Measurements from ENCODE around the gene ARSG. TPM values are rescaled to one million over a fixed set of nuclear protein-coding genes. Genes with fewer than 3 reads are reported as not detected.
"Not testable (repeated sequence)": the region's sequence is repeated elsewhere in the genome, so short reads cannot be mapped to it uniquely, and the experiment has no call there.

Gene ARSG
- total and polyA plus RNA-seq, 2 donors (not counting 1 experiment from before 2014, with no cell fraction given) = 5.5 to 18.4 TPM

GRCh38 chr17:68375566-68375965 lies 84.3 kb downstream of the ARSG start:
- H3K4me3 Mint-ChIP-seq = no peak overlapping the region
- ATAC-seq (ENCODE audit: low read depth) (no peak), DNase-seq (no peak)
- no peaks in the 10 kb centered on the region for H3K9me3 ChIP-seq (ENCODE audit: control extremely low read depth in 1 of 3, control insufficient read depth in 2 of 3, insufficient read depth in 1 of 3, low read length in 2 of 3)
- H2AFZ ChIP-seq (ENCODE audit: insufficient read depth, low read depth, low read length, poor library complexity, severe bottlenecking) = no peak overlapping the region
- no peaks in the 10 kb centered on the region for H3K4me1 Mint-ChIP-seq
- H3K27ac ChIP-seq (ENCODE audit: low read length in 2 of 2) = no peak overlapping the region
- H3K79me2 ChIP-seq (ENCODE audit: control insufficient read depth, insufficient read depth, low read length) = no peaks in the 10 kb centered on the region
- intact Hi-C loops (cut with micrococcal nuclease) = no loop called here
- no peaks in the 10 kb centered on the region for H3K4me1 ChIP-seq (ENCODE audit: control insufficient read depth in 2 of 2, insufficient read depth in 2 of 2, low read length in 2 of 2)
- 95% methylated on average over 4 of the region's 8 CpGs for WGBS (ENCODE audit: insufficient coverage)
- no peak overlapping the region for H3K27ac Mint-ChIP-seq
- H3K4me2 ChIP-seq (replicated peaks; ENCODE audit: low read depth, low read length, poor library complexity, severe bottlenecking) = no peak overlapping the region
- TF ChIP-seq EZH2 (IDR thresholded peaks at IDR 0.05; ENCODE audit: borderline replicate concordance, insufficient read depth, low read depth, low read length, poor library complexity, severe bottlenecking) (no peak), CTCF (IDR thresholded peaks at IDR 0.05) (no peak)
- H3K36me3 ChIP-seq (replicated peaks in 1 of 2; ENCODE audit: control extremely low read depth in 1 of 2, control insufficient read depth in 1 of 2, extremely low read depth in 1 of 2, insufficient read depth in 2 of 2, low read length in 1 of 2) = no peaks in the 10 kb centered on the region
- no peaks in the 10 kb centered on the region for H3K9me3 Mint-ChIP-seq (ENCODE audit: insufficient read depth)
- POLR2A ChIA-PET = interaction anchor here (0.6 kb wide), 1 partner anchor 11 kb away, joined by 5 read pairs; no protein-coding TSS in a partner anchor
- peaks cover 7% of the 10 kb centered on the region for H3K27me3 Mint-ChIP-seq
- CTCF ChIA-PET = no interaction called here
- no peak overlapping the region for H3K9ac ChIP-seq (ENCODE audit: low read length)
- peaks cover 0 to 2% (median 1%) of the 10 kb centered on the region in 4 experiments for H3K27me3 ChIP-seq (replicated peaks in 1 of 4; ENCODE audit: control extremely low read depth in 1 of 4, control insufficient read depth in 3 of 4, insufficient read depth in 4 of 4, low read length in 3 of 4)
- no peaks in the 10 kb centered on the region for H4K20me1 ChIP-seq (ENCODE audit: control insufficient read depth, insufficient read depth, low read length, poor library complexity, severe bottlenecking)
- no peak overlapping the region for H3K4me3 ChIP-seq (ENCODE audit: control extremely low read depth in 1 of 5, extremely low read depth in 1 of 5, insufficient read depth in 1 of 5, low read depth in 2 of 5, low read length in 4 of 5)

GRCh38 chr17:68376178-68376577 lies 84.9 kb downstream of the ARSG start:
- H3K4me1 ChIP-seq (ENCODE audit: control insufficient read depth in 2 of 2, insufficient read depth in 2 of 2, low read length in 2 of 2); H3K27me3 ChIP-seq (replicated peaks in 1 of 4; ENCODE audit: control extremely low read depth in 1 of 4, control insufficient read depth in 3 of 4, insufficient read depth in 4 of 4, low read length in 3 of 4); H3K27ac Mint-ChIP-seq; H3K4me2 ChIP-seq (replicated peaks; ENCODE audit: low read depth, low read length, poor library complexity, severe bottlenecking); DNase-seq; H3K4me3 ChIP-seq (ENCODE audit: control extremely low read depth in 1 of 5, extremely low read depth in 1 of 5, insufficient read depth in 1 of 5, low read depth in 2 of 5, low read length in 4 of 5); H3K9me3 ChIP-seq (ENCODE audit: control extremely low read depth in 1 of 3, control insufficient read depth in 2 of 3, insufficient read depth in 1 of 3, low read length in 2 of 3); H4K20me1 ChIP-seq (ENCODE audit: control insufficient read depth, insufficient read depth, low read length, poor library complexity, severe bottlenecking); H3K4me1 Mint-ChIP-seq; H3K9ac ChIP-seq (ENCODE audit: low read length); H3K36me3 ChIP-seq (replicated peaks in 1 of 2; ENCODE audit: control extremely low read depth in 1 of 2, control insufficient read depth in 1 of 2, extremely low read depth in 1 of 2, insufficient read depth in 2 of 2, low read length in 1 of 2); intact Hi-C loops (cut with micrococcal nuclease); H3K79me2 ChIP-seq (ENCODE audit: control insufficient read depth, insufficient read depth, low read length); H2AFZ ChIP-seq (ENCODE audit: insufficient read depth, low read depth, low read length, poor library complexity, severe bottlenecking); H3K27ac ChIP-seq (ENCODE audit: low read length in 2 of 2); ATAC-seq (ENCODE audit: low read depth); H3K4me3 Mint-ChIP-seq; H3K9me3 Mint-ChIP-seq (ENCODE audit: insufficient read depth): not testable (repeated sequence)
- H3K27me3 Mint-ChIP-seq = peaks cover 13% of the 10 kb centered on the region
- POLR2A ChIA-PET = interaction anchor here (0.6 kb wide), 1 partner anchor 11 kb away, joined by 5 read pairs; no protein-coding TSS in a partner anchor
- CTCF ChIA-PET = interaction anchor here (0.8 kb wide), 1 partner anchor 573 kb away, joined by 3 read pairs; no protein-coding TSS in a partner anchor
- no CpG with 5 or more reads among the region's 2 CpGs for WGBS (ENCODE audit: insufficient coverage)

Measured in B cell (primary cell).